ENCODE data around the gene LARGE1. TPM values are rescaled to one million over a fixed set of nuclear protein-coding genes. Genes with fewer than 3 reads are reported as not detected.

The LARGE1 gene
- total and polyA plus RNA-seq, 9 of the 15 experiments (the other 6 are each of a cell fraction or from before 2014, with no cell fraction given) = 0.01 to 0.66 (median 0.14) TPM; not detected in 2

DNA sequence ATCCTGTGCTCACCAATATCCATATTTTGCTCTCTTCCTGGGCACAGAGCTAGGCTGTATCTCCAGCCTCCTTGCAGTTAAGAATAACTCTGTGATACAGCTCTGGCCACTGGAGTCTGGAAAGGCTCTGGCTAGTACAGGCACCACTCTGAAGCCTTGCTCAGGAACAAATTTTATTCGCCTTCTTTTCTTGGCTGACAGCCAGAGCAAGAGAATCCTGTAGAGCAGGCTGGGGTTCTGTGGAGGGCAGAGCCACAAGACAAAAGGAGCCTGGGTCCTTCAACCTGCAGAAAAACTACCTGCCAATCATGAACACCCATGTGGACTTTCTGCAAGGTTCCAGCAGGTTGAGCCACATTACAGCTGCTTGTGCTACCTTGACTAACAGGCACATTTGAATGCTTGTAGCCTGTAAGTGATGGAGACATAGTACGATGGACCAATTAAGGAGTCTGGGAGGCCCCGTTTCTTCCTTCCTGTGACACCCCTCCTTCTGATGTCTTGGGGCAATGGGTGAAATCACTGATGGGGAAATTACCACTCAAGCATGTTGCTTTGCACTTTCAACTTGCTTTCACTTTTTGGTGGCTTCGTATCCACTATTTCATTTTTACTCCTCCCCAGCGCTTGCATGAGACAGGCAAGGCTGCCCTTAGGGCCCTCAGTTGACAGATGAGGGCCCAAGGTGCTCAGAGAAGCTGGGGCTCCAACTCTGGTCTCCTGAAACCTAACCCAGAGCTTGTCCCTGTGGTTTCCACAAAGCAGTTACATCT lies 594.9 kb downstream of the LARGE1 start:
- no peak overlapping the region for H3K4me3 ChIP-seq
- H3K9ac ChIP-seq (ENCODE audit: insufficient read depth in 1 of 2, low read depth in 2 of 2, low read length in 2 of 2) = no peak overlapping the region
- H3K9me3 ChIP-seq (replicated peaks; ENCODE audit: control insufficient read depth, insufficient read depth, low read depth, low read length) = no peaks in the 10 kb centered on the region
- H3K27me3 ChIP-seq (ENCODE audit: control insufficient read depth in 2 of 2, insufficient read depth in 2 of 2, low read length in 2 of 2) = no peaks in the 10 kb centered on the region
- H2AFZ ChIP-seq (ENCODE audit: low read depth, low read length) = no peak overlapping the region
- H3K4me2 ChIP-seq (ENCODE audit: insufficient read depth, low read length) = no peak overlapping the region
- in situ Hi-C loops (cut with MboI) = no loop called here
- H3K36me3 ChIP-seq (ENCODE audit: control insufficient read depth, insufficient read depth, low read length) = no peaks in the 10 kb centered on the region
- DNase-seq (ENCODE audit: extremely low read depth in 1 of 4, low spot score in 3 of 4) = no peak
- no TSS peak for BruUV-seq (replicated peaks)
- no peak overlapping the region for H3K27ac ChIP-seq (ENCODE audit: extremely low read depth, low read depth, low read length)
- H3K9me1 ChIP-seq (ENCODE audit: control insufficient read depth, insufficient read depth, low read length) = no peaks in the 10 kb centered on the region
- H3K4me1 ChIP-seq (replicated peaks in 1 of 2; ENCODE audit: control insufficient read depth in 2 of 2, insufficient read depth in 2 of 2, low read length in 2 of 2) = no peaks in the 10 kb centered on the region
- intact Hi-C loops (cut with micrococcal nuclease) = no loop called here
- H3K79me2 ChIP-seq (ENCODE audit: control insufficient read depth, insufficient read depth, low read length) = no peaks in the 10 kb centered on the region
- 0% methylated on average over 4 of the region's 5 CpGs for WGBS (ENCODE audit: insufficient coverage, low coverage, missing lambda C conversion rate)
- ChIA-PET POLR2A (no interaction called here), CTCF (ENCODE audit: low intra/inter-chr PET ratio) (no interaction called here)
- no peaks in the 10 kb centered on the region for H4K20me1 ChIP-seq (replicated peaks; ENCODE audit: control insufficient read depth, insufficient read depth, low read length)
- no peak for FAIRE-seq
- ATAC-seq = no peak
- TF ChIP-seq ZNF57 (CRISPR knock-in tag; IDR thresholded peaks at IDR 0.05) = no peak
- TF ChIP-seq, protein P1, sequence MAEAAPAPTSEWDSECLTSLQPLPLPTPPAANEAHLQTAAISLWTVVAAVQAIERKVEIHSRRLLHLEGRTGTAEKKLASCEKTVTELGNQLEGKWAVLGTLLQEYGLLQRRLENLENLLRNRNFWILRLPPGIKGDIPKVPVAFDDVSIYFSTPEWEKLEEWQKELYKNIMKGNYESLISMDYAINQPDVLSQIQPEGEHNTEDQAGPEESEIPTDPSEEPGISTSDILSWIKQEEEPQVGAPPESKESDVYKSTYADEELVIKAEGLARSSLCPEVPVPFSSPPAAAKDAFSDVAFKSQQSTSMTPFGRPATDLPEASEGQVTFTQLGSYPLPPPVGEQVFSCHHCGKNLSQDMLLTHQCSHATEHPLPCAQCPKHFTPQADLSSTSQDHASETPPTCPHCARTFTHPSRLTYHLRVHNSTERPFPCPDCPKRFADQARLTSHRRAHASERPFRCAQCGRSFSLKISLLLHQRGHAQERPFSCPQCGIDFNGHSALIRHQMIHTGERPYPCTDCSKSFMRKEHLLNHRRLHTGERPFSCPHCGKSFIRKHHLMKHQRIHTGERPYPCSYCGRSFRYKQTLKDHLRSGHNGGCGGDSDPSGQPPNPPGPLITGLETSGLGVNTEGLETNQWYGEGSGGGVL (CRISPR knock-in tag; IDR thresholded peaks at IDR 0.05) = no peak
- no peak for TF ChIP-seq EHMT2 (IDR thresholded peaks at IDR 0.05)
- TF ChIP-seq ETS2 (tag; IDR thresholded peaks at IDR 0.05; ENCODE audit: borderline replicate concordance, poor library complexity, severe bottlenecking) = no peak
- no peak for TF ChIP-seq CCNT2 (IDR thresholded peaks at IDR 0.05; ENCODE audit: borderline replicate concordance, extremely low read depth, insufficient read length, low read depth, low read length)
- no peak for TF ChIP-seq FOXM1 (IDR thresholded peaks at IDR 0.05; ENCODE audit: low read depth)
- no peak for TF ChIP-seq FOXM1 (CRISPR knock-in tag; IDR thresholded peaks at IDR 0.05; ENCODE audit: low read depth)
- TF ChIP-seq PHTF2 (CRISPR knock-in tag; IDR thresholded peaks at IDR 0.05) = no peak
- TF ChIP-seq, protein P2, sequence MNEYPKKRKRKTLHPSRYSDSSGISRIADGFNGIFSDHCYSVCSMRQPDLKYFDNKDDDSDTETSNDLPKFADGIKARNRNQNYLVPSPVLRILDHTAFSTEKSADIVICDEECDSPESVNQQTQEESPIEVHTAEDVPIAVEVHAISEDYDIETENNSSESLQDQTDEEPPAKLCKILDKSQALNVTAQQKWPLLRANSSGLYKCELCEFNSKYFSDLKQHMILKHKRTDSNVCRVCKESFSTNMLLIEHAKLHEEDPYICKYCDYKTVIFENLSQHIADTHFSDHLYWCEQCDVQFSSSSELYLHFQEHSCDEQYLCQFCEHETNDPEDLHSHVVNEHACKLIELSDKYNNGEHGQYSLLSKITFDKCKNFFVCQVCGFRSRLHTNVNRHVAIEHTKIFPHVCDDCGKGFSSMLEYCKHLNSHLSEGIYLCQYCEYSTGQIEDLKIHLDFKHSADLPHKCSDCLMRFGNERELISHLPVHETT (CRISPR knock-in tag; conservative IDR thresholded peaks at IDR 0.05 in 1 of 2, IDR thresholded peaks at IDR 0.05 in 1 of 2) = no peak
- TF ChIP-seq PYGO2 (tag; IDR thresholded peaks at IDR 0.05) = no peak
- no peak for TF ChIP-seq ZNF143 (CRISPR knock-in tag; IDR thresholded peaks at IDR 0.05)
- no peak for TF ChIP-seq ZNF140 (CRISPR knock-in tag; IDR thresholded peaks at IDR 0.05)
- TF ChIP-seq ZNF785 (CRISPR knock-in tag; IDR thresholded peaks at IDR 0.05) = no peak
- TF ChIP-seq ZNF184 (CRISPR knock-in tag; IDR thresholded peaks at IDR 0.05) = no peak
- TF ChIP-seq BRD4 (IDR thresholded peaks at IDR 0.05) = no peak
- TF ChIP-seq MBD2 (IDR thresholded peaks at IDR 0.05; ENCODE audit: borderline replicate concordance, low read depth) = no peak
- TF ChIP-seq, protein P3, sequence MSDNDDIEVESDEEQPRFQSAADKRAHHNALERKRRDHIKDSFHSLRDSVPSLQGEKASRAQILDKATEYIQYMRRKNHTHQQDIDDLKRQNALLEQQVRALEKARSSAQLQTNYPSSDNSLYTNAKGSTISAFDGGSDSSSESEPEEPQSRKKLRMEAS (CRISPR knock-in tag; IDR thresholded peaks at IDR 0.05) = no peak
- TF ChIP-seq ZNF347 (CRISPR knock-in tag; IDR thresholded peaks at IDR 0.05; ENCODE audit: low read depth) = no peak
- TF ChIP-seq HDAC1 (IDR thresholded peaks at IDR 0.05) = no peak

Data from K562 (cell line).